SHP77 (cell line): ENCODE data around the gene TMEM74B.

Experiments
- DNase-seq, 2 experiments: peaks; one replicate each; lab custom pipeline; 2025; lab: John Stamatoyannopoulos, UW

Gene TMEM74B

DNA sequence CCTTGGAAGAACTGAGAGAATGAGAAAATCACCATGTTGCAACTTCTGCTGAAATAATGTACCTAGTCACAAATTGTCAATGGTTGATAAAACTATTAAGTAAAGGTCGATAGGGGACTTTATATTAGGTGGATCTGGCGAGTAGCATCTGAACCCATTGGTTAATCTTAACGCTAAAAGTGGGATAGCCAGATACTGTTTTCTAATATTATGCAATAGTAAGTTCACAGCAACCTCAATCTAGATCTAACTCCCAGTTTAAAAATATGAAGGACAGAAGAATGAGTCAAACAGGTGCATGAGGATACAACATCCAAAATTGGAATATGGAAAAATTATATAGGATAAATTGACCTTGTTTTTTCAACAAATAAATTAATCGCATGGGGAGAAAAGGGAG, 47.5 kb downstream of the TMEM74B start:
- DNase-seq, result no peak

DNA sequence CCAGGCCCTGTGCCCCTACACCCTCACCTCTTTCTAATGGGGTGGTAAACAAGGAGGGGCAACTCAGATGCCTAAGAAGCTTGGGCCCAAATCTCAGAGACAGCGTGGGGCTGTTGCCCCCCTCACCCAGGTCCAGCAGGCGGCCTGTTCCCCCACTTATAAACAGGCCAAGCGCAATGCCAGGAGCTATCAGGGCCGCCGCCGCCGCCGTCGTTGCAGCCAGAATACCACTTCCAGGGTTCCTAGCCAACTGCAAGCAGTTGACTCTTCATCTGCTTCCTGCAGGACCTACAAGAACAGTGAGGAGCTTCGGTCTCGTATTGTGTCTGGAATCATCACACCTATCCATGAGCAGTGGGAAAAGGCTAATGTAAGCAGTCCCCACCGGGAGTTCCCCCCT, 49.9 kb downstream of the TMEM74B start:
- no peak for DNase-seq

- no peak for DNase-seq
Observed at GRCh38 chr20:1134355-1134754, 50.4 kb downstream of the TMEM74B start.

DNA sequence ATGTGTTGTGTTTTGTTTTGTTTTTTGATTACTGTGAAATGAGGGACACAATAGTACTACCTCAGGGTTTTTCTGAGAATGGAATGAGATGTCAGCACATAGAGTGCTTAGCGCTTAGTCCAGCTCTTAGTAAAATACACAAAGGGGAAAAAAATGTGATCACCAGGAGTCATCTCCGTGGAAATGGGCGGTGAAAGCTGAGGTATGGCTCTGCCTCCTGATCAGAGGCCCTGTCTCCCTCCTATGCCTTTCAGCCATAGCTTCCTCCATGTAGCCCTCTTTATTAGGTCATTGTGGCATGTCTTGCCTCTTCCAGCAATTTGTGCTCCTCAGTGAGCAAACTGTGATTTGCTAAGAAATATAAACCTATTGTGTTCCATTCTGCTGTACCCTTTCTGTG, 53.4 kb downstream of the TMEM74B start:
- no peak for DNase-seq

GRCh38 chr20:1130847-1131246, 53.9 kb downstream of the TMEM74B start:
- no peak for DNase-seq
